GM21528 (cell line): ENCODE data around the gene UBL4A.

Experiments
- ATAC-seq: cut with Tn5 transposase; IDR thresholded peaks from one replicate; pipeline ENCODE4 v1.9.1; 2021; ENCODE audit warnings: mild to moderate bottlenecking, moderate library complexity; ENCODE audit not compliant: unreplicated experiment, low FRiP score

UBL4A gene

DNA sequence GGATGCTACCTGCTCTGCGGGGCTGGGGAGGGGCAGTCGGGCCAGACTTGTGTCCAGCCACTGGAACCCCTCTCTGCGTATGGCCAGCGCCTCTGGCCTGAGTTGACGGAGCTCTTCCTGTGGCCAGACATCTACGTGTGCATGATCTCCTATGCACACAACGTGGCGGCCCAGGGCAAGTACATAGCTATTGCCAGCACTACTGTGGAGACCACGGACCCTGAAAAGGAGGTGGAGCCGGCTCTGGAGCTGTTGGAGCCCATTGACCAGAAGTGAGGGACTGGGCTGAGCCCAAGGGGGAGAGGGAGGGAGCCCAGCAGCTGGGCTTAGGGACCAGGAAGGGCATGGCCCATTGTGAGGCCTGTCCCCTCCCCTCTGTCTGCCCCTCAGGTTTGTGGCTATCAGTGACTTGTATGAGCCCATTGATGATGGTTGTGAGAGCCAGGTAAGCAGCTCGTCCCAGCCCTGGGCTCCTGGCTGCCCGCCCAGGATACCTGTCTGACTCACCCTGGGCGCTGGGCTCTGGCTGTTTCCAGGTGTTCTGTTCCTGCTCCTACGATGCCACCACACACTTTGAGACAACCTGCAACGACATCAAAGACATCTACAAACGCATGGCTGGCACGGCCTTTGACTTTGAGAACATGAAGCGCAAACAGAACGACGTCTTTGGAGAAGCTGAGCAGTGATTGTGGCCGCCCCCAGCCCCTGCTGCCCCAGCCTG lies 44.3 kb downstream of the UBL4A start:
- no peak for ATAC-seq

GRCh38 chrX:154441564-154441963 lies 44.9 kb downstream of the UBL4A start:
- no peak for ATAC-seq

DNA sequence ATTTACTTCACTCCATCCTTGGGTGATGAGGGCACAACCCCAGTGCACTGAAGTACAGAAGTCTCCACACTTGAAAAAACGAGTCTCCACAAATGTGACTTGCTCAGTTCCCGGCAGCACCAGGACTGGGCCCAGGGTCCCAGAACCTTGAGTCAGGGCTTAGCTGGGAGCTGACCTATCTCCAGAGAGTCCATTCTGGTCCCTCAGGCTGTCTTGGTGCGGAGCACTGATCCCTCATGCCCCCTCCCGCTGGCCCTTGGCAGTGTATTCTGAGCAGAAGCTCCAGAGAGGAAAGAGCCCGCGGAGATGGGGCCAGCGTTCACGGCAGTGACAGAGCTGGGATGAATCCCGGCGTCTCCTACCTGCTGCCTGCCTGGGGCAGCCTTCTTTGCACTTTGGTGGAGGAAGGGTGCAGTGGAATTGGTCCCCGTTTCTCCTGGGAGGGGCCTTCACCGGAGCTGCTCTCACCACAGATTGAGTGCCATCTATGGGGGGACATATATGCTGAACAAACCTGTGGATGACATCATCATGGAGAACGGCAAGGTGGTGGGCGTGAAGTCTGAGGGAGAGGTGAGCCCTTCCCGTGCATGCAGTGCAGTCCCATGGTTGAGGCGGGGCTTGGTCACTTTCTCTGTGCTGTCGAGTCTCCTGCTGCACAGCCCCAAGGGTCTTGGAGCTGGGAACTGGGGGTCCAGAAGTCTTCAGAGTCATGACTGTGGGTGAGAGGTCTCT lies 45.6 kb downstream of the UBL4A start:
- no peak for ATAC-seq

- no peak for ATAC-seq
These were observed 46.6 kb downstream of the UBL4A start for GRCh38 chrX:154439841-154440240.

GRCh38 chrX:154437971-154438893 lies 48.2 kb downstream of the UBL4A start:
- no peak for ATAC-seq

GRCh38 chrX:154436983-154437752 lies 49.2 kb downstream of the UBL4A start, which contains the start of gene GDI1:
GDI1 (plus strand) TSS chrX:154437154; CDS start chrX:154437255, 101 bp downstream.
- no peak for ATAC-seq

DNA sequence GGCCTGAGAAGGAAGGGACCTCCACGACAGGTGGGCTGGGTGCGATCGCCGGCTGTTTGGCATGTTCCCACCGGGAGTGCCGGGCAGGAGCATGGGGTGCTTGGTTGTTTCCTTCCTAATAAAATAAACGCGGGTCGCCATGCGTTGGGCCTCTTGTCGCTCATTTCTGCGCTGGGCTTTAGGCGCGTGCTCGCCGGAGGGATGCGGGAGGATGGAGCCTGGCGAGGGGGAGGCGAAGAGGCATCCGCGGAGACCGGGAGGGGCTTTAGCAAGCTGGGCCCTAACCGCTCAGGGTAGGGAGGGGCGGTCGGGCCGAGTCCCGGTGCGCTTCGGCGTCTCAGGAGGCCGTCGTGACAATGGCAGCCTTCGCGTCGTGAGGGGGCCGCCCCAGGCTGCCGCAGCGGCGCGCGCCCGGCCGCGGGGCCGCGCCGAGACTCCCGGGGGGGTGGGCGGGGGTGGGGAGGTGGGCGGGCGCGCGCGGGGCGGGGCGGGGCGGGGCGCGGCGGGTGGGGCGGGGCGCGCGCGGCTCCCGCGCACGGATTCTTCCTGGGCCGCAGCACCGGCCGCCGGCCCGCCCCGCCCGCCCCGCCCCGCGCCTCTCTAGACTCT lies 49.9 kb downstream of the UBL4A start:
- no peak for ATAC-seq

DNA sequence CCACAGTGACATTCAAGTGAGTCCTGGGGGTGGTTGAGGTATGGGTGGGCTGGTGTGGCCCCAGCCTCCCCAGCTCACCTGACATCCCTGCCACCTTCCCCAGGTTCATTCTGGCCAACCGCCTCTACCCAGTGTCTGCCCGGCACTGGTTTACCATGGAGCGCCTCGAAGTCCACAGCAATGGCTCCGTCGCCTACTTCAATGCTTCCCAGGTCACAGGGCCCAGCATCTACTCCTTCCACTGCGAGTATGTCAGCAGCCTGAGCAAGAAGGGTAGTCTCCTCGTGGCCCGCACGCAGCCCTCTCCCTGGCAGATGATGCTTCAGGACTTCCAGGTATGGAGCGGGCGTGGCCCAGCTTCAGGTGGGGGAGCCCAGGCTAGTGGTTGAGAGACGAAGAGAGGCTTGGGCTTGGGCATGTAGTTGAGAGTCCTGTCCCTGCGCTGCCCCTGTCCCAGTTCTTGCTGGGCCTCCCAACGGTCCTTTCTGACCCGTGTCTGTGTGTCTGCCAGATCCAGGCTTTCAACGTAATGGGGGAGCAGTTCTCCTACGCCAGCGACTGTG lies 51.2 kb downstream of the UBL4A start:
- ATAC-seq, result no peak

GRCh38 chrX:154434394-154435168 lies 51.8 kb downstream of the UBL4A start:
- no peak for ATAC-seq
